ENCODE measurements around the gene RPL7A.

The RPL7A gene

DNA sequence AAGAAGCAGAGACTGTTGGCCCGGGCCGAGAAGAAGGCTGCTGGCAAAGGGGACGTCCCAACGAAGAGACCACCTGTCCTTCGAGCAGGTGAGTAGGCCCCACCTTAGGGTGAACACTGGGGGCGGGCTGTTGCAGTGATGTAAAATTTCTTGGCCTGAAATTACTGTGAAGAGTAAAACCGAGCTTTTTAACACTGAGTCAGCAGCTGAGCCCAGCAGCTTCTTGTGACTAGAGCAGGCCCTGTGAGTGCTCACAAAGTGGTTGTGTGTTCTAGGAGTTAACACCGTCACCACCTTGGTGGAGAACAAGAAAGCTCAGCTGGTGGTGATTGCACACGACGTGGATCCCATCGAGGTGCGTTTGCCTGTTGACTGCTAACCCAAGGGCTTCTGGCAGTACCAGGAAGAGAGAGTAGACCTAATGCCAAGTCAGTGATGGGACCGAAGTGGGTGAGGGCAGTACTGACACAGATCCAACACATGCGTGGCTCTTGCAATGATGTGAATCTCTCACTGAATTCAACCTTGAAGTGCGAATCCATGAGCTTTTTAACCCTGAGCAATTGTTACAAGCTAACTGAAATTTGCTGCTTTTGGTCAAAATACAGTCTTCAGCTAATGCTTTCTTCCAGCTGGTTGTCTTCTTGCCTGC, 2.1 kb downstream of the RPL7A start:
- DNase-seq, result no peak

DNA sequence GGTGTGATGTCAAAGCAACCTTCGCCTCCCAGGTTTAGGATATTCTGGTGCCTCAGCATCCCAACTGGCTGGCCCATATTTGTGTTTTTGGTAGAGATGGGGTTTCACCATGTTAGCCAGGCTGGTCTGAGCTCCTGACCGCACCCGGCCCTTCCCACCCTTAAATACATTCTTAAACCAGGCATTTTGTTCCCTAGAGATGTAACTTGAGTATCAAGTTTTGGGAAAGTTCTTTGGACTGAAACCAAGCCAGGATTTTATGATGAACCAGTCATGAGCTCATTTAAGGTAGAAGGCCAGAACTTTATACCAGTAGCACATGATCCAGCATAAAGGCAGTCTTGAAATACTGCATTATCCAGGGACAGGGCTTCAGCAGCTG, 3.5 kb downstream of the RPL7A start:
- no peak for DNase-seq

GRCh38 chr9:133351908-133352634, 4.1 kb downstream of the RPL7A start:
- no peak for DNase-seq

DNA sequence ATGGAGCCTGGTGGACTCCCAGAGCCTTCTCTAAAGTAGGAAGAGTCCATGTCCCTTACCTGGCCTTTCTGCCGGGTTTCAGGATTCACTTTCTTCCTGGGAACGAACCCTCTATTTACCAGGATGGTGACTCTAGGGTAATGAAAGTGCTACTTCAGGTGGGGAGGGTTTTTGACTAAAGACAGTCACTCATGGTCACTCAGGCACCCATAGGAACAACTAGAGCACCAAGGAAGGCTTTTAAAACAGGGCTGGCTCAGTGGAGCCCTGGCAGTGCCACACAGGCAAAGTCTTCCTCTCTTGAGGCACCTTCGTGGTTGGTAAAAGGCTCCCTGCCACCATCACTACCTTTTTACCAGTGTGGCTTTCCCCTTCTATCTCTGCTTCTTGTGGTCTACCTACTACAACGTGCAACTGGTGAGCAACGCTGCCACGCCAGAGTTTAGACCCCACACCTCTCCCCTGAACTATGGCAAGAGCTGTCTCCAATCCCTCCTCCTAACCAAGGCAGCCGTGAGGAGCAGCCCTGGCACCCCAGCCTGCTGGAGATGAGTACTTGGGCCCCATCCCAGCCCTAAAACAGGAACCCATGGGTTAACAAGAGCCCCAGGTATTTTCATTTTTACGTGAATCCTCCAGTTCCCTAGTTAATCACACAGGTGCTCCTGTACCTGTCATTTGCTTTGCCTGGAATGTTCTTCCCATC, 4.8 kb downstream of the RPL7A start:
- no peak for DNase-seq

- DNase-seq, result no peak
These were observed 5.5 kb downstream of the RPL7A start for GRCh38 chr9:133353548-133353947.

DNA sequence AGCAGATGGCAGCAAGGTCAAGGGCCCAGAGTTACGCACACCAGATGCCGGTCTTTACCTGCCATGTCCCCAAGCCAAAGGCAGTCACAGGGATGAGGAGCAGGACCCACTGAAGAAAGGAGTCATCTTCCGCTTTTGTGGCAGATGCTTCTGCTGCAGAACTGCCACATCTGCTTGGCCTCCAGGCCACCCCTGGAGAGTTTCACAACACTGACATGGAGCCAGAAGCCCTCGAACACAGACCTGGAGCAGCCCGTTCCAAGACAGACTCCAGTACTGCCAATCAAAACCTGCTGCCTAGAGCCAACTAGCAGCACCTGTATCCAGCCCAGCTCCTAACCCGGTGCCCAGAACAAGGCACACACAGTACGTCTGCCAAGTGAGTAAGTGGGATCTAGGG, 6.7 kb downstream of the RPL7A start:
- no peak for DNase-seq

- no peak for DNase-seq
These were observed 7.9 kb downstream of the RPL7A start for GRCh38 chr9:133355881-133356357.

DNA sequence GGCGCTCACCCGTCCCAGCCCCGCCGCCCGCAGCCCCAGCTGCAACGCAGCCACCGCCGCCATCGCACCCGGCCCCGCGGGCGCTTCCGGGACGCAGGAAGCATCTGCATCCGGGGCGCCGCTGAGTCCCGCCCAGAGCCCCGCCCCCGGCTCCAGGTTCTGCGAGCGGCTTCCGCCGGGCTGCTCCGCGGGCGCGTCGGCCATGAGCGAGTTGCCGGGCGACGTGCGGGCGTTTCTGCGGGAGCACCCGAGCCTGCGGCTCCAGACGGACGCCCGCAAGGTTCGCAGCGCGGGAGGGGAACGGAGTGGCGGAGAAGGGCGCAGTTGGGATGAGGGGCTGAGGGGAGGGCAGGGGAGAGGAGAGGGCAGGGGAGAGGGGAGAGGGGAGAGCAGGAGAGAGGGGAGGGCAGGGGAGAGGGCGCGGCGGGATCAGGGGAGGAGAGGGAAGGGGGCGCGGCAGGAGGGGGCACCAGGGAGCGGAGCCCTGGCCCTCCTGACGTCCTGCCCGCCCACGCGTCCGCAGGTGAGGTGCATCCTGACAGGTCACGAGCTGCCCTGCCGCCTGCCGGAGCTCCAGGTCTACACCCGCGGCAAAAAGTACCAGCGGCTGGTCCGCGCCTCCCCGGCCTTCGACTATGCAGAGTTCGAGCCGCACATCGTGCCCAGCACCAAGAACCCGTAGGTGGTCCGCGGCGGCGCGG, 8.5 kb downstream of the RPL7A start, which contains the start of the genes SURF1 and SURF2:
Gene SURF1 (minus strand): TSS at position 97 of the 701 bp plus-strand sequence. CDS start 34 bp downstream, at position 63.
Gene SURF2 (plus strand): TSS at position 160 of the 701 bp plus-strand sequence. CDS start 43 bp downstream, at position 203.
- DNase-seq, result peak; percentile 34

GRCh38 chr9:133357656-133358055, 9.6 kb downstream of the RPL7A start:
- DNase-seq, result no peak

DNA sequence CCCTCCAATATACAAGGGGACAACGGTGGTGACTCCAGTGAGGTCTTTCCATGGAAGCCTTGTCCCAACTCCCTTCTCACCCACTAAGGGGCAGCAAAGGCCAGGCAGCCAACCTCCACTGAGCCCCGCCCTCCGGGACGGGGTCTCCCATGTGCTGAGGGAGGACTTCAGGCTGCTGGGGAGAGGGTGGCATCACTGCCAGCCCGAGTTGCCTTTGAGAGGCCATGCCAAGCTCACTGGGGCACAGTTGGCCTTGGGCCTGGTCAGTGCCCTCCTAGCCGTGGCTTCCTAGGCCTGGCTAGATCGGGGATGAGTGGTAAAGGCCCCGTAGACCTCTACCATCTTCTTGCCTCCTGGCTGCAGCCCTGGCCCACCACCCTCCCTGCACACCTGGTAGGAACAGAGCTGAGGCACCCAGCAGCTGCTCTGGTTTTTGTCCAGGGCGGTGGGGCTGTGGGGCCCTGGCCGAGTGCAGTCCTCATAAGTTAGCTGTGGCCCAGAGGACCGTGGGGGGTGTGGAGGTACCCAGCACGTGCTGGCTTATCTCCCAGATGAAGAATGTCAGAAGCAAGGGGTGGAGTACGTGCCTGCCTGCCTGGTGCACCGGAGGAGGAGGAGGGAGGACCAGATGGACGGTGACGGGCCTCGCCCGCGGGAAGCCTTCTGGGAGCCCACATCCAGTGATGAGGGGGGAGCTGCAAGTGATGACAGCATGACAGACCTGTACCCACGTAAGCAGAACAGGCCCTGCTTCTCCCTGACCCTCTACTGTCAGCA, 11.6 kb downstream of the RPL7A start:
- DNase-seq, result no peak

GRCh38 chr9:133360400-133361393, 12.7 kb downstream of the RPL7A start:
- DNase-seq, result no peak

DNA sequence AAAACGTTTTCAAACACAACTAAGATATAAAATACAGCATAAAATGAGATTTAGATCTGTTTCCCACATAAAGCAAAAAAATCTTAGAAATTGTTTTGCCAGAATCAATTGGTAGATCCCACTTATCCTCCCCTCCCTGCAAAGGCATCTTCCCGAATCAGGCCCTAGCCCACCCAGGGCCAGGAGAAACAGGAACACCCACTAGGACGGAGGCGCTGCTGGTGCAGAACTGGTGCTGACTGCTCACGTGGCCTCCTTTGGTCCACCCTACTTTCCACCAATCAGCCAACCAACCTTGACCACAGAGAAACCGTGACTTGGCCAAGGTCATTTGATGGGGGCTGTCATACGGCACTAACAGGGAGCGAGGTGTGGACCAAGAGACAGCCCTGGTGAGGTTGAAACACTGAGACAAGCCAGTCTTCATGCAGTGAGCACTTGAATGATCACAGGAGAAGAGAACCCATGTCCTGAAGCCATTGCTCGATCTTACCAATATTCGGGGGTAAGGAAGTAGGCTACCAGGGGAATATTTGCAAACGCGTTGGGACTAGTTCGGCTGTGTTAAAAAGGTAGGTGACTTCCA, 13.6 kb downstream of the RPL7A start:
- DNase-seq, result no peak

- no peak for DNase-seq
These were observed 14.5 kb downstream of the RPL7A start for GRCh38 chr9:133362359-133363044.

GRCh38 chr9:133366435-133366834, 18.4 kb downstream of the RPL7A start:
- no peak for DNase-seq

DNA sequence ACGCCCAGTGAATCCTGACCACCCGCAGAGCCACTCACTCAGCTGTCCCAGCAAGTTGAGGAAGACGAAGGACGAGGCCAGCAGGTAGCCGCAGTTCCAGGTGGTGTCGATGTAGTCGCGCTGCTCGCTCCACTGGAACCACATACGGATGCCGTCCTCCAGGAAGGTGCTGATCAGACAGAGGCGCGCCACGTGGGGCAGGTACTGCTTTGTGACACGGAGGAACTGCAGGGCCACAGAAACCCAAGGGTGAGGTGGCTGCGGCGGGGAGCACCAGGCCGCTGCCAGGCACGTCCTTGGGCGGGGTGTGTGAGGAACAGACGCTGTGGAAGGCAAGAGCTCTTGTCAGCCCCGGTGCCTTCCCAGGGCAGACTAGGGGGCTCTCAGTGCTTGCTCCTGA, 19.2 kb downstream of the RPL7A start:
- DNase-seq, result no peak

- DNase-seq, result no peak
These were observed 19.8 kb downstream of the RPL7A start for GRCh38 chr9:133367778-133368177.

GRCh38 chr9:133368249-133368881, 20.3 kb downstream of the RPL7A start:
- DNase-seq, result no peak

GRCh38 chr9:133369422-133369821, 21.4 kb downstream of the RPL7A start:
- DNase-seq, result no peak

DNA sequence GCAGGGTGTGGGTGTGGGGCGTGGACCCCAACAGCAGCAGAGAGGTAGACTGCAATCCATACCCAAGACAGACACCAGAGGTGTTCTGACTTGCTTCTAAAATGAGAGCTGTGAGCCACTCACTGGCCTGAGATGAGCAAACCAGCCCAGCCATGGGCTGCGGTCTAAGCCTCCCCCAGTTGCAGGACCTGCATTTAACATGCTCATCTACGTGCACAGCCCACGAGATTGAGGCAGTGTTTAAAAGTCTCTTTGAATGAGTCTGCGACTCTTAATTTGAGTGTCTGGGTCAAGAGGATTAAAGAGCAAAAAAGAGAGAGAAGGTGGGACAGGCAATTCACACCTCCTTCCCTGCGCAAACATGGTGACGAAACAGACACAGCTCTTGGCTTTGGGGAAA, 21.9 kb downstream of the RPL7A start:
- no peak for DNase-seq

Measured in NCI-H2029 treated with DMSO at 0.1 percent for 48 hours (cell line).